Liver (tissue), 9 donors: ENCODE measurements around the gene CTPS1. TPM values are rescaled to one million over a fixed set of nuclear protein-coding genes. Genes with fewer than 3 reads are reported as not detected.

Experiments
- DNase-seq: peaks from one replicate; pipeline ENCODE4 v3.0.0-alpha.2; 2017; ENCODE audit warnings: low spot score
- H3K27ac ChIP-seq, 2 donors: one replicate each; pipeline ENCODE4 v1.7.0; 2013; ENCODE audit warnings: inconsistent platforms in 2 of 2, low read length in 2 of 2, control low read depth in 1 of 2, low read depth in 1 of 2, mild to moderate bottlenecking in 1 of 2
- H3K27me3 ChIP-seq, 4 donors: one replicate each; pipeline versions ENCODE4 v1.6.1 to v1.7.0; 2013; ENCODE audit warnings: low read length in 3 of 4, inconsistent platforms in 1 of 4, mild to moderate bottlenecking in 1 of 4, moderate library complexity in 1 of 4; ENCODE audit not compliant: control insufficient read depth in 4 of 4, insufficient read depth in 4 of 4
- H3K36me3 ChIP-seq, 4 donors: one replicate each; pipeline versions ENCODE4 v1.6.1 to v1.7.0; 2013; ENCODE audit warnings: low read length in 3 of 4, mild to moderate bottlenecking in 3 of 4, low read depth in 1 of 4, moderate library complexity in 1 of 4; ENCODE audit not compliant: control insufficient read depth in 4 of 4, insufficient read depth in 3 of 4
- H3K4me1 ChIP-seq, 4 donors: one replicate each; pipeline versions ENCODE4 v1.6.1 to v1.7.0; 2013; ENCODE audit warnings: low read length in 3 of 4, mild to moderate bottlenecking in 3 of 4, moderate library complexity in 1 of 4; ENCODE audit not compliant: control insufficient read depth in 4 of 4, insufficient read depth in 4 of 4
- H3K4me3 ChIP-seq, 3 donors: one replicate each; pipeline versions ENCODE4 v1.6.1 to v1.7.0; 2013; ENCODE audit warnings: low read length in 3 of 3, control low read depth in 1 of 3, low read depth in 1 of 3, mild to moderate bottlenecking in 1 of 3
- H3K9ac ChIP-seq, 2 donors: one replicate each; pipeline ENCODE4 v1.7.0; 2013; ENCODE audit warnings: low read length in 2 of 2, mild to moderate bottlenecking in 2 of 2, moderate library complexity in 2 of 2, control low read depth in 1 of 2, low read depth in 1 of 2
- H3K9me3 ChIP-seq, 4 donors: one replicate each; pipeline versions ENCODE4 v1.6.1 to v1.7.0; 2013; ENCODE audit warnings: low read length in 3 of 4; ENCODE audit not compliant: control insufficient read depth in 4 of 4
- ATF3 ChIP-seq: IDR thresholded peaks from 2 replicates; pipeline ENCODE4 v1.6.1; 2016; ENCODE audit warnings: antibody characterized with exemption
- EGR1 ChIP-seq, 2 donors: IDR thresholded peaks; 2 replicates each; pipeline ENCODE4 v1.6.1; 2016 to 2018; ENCODE audit warnings: antibody characterized with exemption in 2 of 2, low read depth in 2 of 2
- FOXA1 ChIP-seq: IDR thresholded peaks from 2 replicates; pipeline ENCODE4 v1.6.1; 2016; ENCODE audit warnings: antibody characterized with exemption
- FOXA2 ChIP-seq: IDR thresholded peaks from 2 replicates; pipeline ENCODE4 v1.6.1; 2016; ENCODE audit warnings: antibody characterized with exemption
- GABPA ChIP-seq, 2 donors: IDR thresholded peaks in 1 of 2; conservative IDR thresholded peaks in 1 of 2; 2 replicates each; pipeline ENCODE4 v1.6.1; 2016; ENCODE audit warnings: antibody characterized with exemption in 2 of 2, mild to moderate bottlenecking in 1 of 2, moderate library complexity in 1 of 2
- HNF4A ChIP-seq, 2 donors: conservative IDR thresholded peaks; 2 replicates each; pipeline ENCODE4 v1.6.1; 2016; ENCODE audit warnings: antibody characterized with exemption in 2 of 2, mild to moderate bottlenecking in 2 of 2
- HNF4G ChIP-seq: IDR thresholded peaks from 2 replicates; pipeline ENCODE4 v1.6.1; 2016; ENCODE audit warnings: antibody characterized with exemption
- JUND ChIP-seq, 2 donors: IDR thresholded peaks; 2 replicates each; pipeline ENCODE4 v1.6.1; 2016; ENCODE audit warnings: antibody characterized with exemption in 2 of 2
- MAX ChIP-seq: IDR thresholded peaks from 2 replicates; pipeline ENCODE4 v1.6.1; 2016; ENCODE audit warnings: antibody characterized with exemption
- NR2F2 ChIP-seq: IDR thresholded peaks from 2 replicates; pipeline ENCODE4 v1.6.1; 2016; ENCODE audit warnings: antibody characterized with exemption
- RAD21 ChIP-seq, 2 donors: IDR thresholded peaks; 2 replicates each; pipeline ENCODE4 v1.6.1; 2016; ENCODE audit warnings: antibody characterized with exemption in 2 of 2, mild to moderate bottlenecking in 2 of 2
- RXRA ChIP-seq, 2 donors: IDR thresholded peaks; 2 replicates each; pipeline ENCODE4 v1.6.1; 2017 to 2018; ENCODE audit warnings: antibody characterized with exemption in 2 of 2, mild to moderate bottlenecking in 1 of 2
- SP1 ChIP-seq: IDR thresholded peaks from 2 replicates; pipeline ENCODE4 v1.6.1; 2018; ENCODE audit warnings: antibody characterized with exemption, mild to moderate bottlenecking
- TAF1 ChIP-seq: conservative IDR thresholded peaks from 2 replicates; pipeline ENCODE4 v1.6.1; 2016; ENCODE audit warnings: antibody characterized with exemption, mild to moderate bottlenecking
- YY1 ChIP-seq: IDR thresholded peaks from 2 replicates; pipeline ENCODE4 v1.6.1; 2016; ENCODE audit warnings: antibody characterized with exemption, mild to moderate bottlenecking
- WGBS: extraction: QIAGEN DNeasy Blood & Tissue Kit; methylation state at CpG from one replicate; pipeline ENCODE4 v1.1.7; 2013; 5-methylcytosine and 5-hydroxymethylcytosine counted together
- polyA plus RNA-seq, 2 donors: library from polyadenylated mRNA; stranded (reverse) in 1 of 2; unstranded in 1 of 2; fragments of 200-250 nt in 1 of 2; fragments of >200 nt in 1 of 2; fragmentation: Nextera tagmentation in 1 of 2; extraction: Ambion mirVana in 1 of 2; gene quantifications; one replicate each; pipeline versions ENCODE4 v1.2.1 to v1.2.3, GENCODE V29; 2013 to 2015
- total RNA-seq, 2 donors: library from RNA; depleted of rRNA; stranded (reverse); fragments of >200 nt; gene quantifications; one replicate each; pipeline ENCODE4 v1.2.3, GENCODE V29; 2014
- TF ChIP-seq, protein P1 (sequence below): IDR thresholded peaks from 2 replicates; pipeline ENCODE4 v1.6.1; 2016; ENCODE audit warnings: antibody characterized with exemption
- TF ChIP-seq, protein P2 (sequence below): fragments of 150-350 bp; IDR thresholded peaks from 2 replicates; pipeline ENCODE4 v1.5.1; 2017; ENCODE audit warnings: improper control_type of control experiment, low read depth, low read length; ENCODE audit not compliant: missing input control
- TF ChIP-seq, protein P3 (sequence below): IDR thresholded peaks from 2 replicates; pipeline ENCODE4 v1.6.1; 2016; ENCODE audit warnings: antibody characterized with exemption, mild to moderate bottlenecking
- donor health status: healthy.
- donor health status: healthy.
- donor health status: healthy.
- donor health status: healthy.
- donor health status: healthy.

Gene CTPS1
- total and polyA plus RNA-seq, 4 donors, result 13.6 to 46.9 (median 19.8) TPM

DNA sequence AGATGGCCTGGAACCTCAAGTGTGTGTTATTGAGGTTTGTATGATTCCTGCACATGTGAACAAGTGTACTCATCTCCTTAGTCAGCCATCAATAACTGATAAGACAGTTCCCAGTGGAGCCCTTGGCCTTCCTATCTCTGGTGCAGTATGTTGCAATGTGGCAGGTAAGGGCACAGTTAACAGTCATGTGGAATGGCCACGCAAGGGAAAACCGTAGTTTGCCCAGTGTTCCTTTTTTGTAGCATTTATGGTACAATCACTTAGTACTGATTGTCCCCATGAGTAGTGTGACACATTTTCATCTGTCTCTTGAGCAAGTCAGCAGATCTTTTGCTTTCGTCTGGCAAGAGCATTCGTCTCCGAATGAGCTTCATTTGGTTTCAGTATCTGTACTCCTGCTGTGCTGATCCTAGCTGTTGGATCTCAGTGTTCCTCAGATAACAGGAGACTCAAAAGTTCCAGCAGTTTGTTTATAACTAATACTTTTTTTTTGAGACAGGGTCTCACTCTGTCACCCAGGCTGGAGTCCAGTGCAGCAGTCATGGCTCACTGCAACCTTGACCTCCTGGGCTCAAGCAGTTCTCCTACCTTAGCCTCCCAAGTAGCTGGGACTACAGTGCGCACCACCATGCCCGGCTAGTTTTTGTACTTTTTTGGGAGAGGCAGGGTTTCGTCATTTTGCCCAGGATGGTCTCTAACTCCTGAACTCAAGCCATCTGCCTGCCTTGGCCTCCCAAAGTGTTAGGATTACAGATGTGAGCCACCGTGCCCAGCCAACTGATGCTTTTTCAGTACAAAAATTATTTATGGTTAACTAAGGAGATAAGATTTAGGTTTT, 8.2 kb downstream of the CTPS1 start (continued):
- no peak for TF ChIP-seq FOXA2

- Histone ChIP-seq H3K4me3 (peak overlapping the region; percentile 42 to 87 (median 61)), H3K9ac (peak overlapping the region; percentile 19 to 75), H3K27me3 (no peaks in the 10 kb centered on the region), H3K27ac (peak overlapping the region; percentile 83 to 84), H3K36me3 (peaks cover 3 to 17% (median 11%) of the 10 kb centered on the region in 4 donors), H3K9me3 (no peaks in the 10 kb centered on the region), H3K4me1 (peaks cover 15 to 63% (median 37%) of the 10 kb centered on the region in 4 donors)
- 39% methylated on average over 3 of the region's 3 CpGs for WGBS
- no peak for TF ChIP-seq RAD21 (IDR thresholded peaks at IDR 0.05)
- TF ChIP-seq RXRA (IDR thresholded peaks at IDR 0.05), result peak; percentile 86 to 91
- TF ChIP-seq HNF4A (conservative IDR thresholded peaks at IDR 0.05), result peak; percentile 88 to 89
- TF ChIP-seq, protein P1, sequence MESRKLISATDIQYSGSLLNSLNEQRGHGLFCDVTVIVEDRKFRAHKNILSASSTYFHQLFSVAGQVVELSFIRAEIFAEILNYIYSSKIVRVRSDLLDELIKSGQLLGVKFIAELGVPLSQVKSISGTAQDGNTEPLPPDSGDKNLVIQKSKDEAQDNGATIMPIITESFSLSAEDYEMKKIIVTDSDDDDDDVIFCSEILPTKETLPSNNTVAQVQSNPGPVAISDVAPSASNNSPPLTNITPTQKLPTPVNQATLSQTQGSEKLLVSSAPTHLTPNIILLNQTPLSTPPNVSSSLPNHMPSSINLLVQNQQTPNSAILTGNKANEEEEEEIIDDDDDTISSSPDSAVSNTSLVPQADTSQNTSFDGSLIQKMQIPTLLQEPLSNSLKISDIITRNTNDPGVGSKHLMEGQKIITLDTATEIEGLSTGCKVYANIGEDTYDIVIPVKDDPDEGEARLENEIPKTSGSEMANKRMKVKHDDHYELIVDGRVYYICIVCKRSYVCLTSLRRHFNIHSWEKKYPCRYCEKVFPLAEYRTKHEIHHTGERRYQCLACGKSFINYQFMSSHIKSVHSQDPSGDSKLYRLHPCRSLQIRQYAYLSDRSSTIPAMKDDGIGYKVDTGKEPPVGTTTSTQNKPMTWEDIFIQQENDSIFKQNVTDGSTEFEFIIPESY, result peak; percentile 67
- TF ChIP-seq JUND (IDR thresholded peaks at IDR 0.05), result peak in 1 of 2 donors; percentile 27
- no peak for TF ChIP-seq GABPA (IDR thresholded peaks at IDR 0.05 in 1 of 2, conservative IDR thresholded peaks at IDR 0.05 in 1 of 2)
- peak; percentile 50 for TF ChIP-seq YY1
- peak; percentile 20 to 22 for TF ChIP-seq EGR1 (IDR thresholded peaks at IDR 0.05; ENCODE audit: low read depth in 2 of 2)
- peak; percentile 46 for TF ChIP-seq MAX
- peak; percentile 63 for TF ChIP-seq NR2F2
- no peak for TF ChIP-seq ATF3
- TF ChIP-seq TAF1, result peak; percentile 70
- TF ChIP-seq HNF4G, result peak; percentile 63
- TF ChIP-seq SP1, result peak; percentile 60
- no peak for DNase-seq
These were observed 8.8 kb downstream of the CTPS1 start for GRCh38 chr1:40988280-40988679.

DNA sequence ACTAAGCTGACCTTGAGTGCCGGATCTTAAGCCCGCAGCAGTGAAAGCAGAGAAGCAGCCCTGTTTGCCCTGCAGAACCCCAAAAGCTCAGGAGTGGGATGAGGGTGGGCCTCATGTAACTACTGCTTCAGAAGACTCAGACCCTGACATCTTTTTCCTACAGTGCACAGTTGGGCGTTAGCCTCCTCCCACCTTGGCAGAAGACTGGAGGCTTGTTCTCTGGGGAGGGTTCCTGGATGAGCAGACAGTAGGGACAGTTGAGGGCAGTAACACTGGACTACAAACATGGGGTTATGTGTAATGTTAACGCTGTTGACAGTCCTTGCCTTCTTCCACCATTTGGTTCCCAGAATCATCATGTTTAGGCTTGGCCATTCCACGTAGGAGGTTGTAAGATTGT, 9.6 kb downstream of the CTPS1 start:
- no peaks in the 10 kb centered on the region for H3K9me3 ChIP-seq
- H3K9ac ChIP-seq, result peak overlapping the region in 1 of 2 donors; percentile 75
- peaks cover 15 to 63% (median 37%) of the 10 kb centered on the region in 4 donors for H3K4me1 ChIP-seq
- peaks cover 8 to 19% (median 12%) of the 10 kb centered on the region in 4 donors for H3K36me3 ChIP-seq
- 42% methylated on average over 5 of the region's 5 CpGs for WGBS
- DNase-seq, result no peak
- H3K4me3 ChIP-seq, result peak overlapping the region; percentile 42 to 87 (median 61)
- TF ChIP-seq EGR1 (IDR thresholded peaks at IDR 0.05; ENCODE audit: low read depth in 2 of 2) (no peak), RXRA (IDR thresholded peaks at IDR 0.05) (peak; percentile 19 to 20), JUND (IDR thresholded peaks at IDR 0.05) (no peak), ATF3 (no peak), HNF4G (no peak), RAD21 (IDR thresholded peaks at IDR 0.05) (no peak), TAF1 (no peak), FOXA2 (no peak), HNF4A (conservative IDR thresholded peaks at IDR 0.05) (peak; percentile 14 to 23), YY1 (no peak), FOXA1 (no peak)
- TF ChIP-seq, protein P1, result no peak
- TF ChIP-seq, protein P2, sequence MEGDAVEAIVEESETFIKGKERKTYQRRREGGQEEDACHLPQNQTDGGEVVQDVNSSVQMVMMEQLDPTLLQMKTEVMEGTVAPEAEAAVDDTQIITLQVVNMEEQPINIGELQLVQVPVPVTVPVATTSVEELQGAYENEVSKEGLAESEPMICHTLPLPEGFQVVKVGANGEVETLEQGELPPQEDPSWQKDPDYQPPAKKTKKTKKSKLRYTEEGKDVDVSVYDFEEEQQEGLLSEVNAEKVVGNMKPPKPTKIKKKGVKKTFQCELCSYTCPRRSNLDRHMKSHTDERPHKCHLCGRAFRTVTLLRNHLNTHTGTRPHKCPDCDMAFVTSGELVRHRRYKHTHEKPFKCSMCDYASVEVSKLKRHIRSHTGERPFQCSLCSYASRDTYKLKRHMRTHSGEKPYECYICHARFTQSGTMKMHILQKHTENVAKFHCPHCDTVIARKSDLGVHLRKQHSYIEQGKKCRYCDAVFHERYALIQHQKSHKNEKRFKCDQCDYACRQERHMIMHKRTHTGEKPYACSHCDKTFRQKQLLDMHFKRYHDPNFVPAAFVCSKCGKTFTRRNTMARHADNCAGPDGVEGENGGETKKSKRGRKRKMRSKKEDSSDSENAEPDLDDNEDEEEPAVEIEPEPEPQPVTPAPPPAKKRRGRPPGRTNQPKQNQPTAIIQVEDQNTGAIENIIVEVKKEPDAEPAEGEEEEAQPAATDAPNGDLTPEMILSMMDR, result no peak
- TF ChIP-seq, protein P3, sequence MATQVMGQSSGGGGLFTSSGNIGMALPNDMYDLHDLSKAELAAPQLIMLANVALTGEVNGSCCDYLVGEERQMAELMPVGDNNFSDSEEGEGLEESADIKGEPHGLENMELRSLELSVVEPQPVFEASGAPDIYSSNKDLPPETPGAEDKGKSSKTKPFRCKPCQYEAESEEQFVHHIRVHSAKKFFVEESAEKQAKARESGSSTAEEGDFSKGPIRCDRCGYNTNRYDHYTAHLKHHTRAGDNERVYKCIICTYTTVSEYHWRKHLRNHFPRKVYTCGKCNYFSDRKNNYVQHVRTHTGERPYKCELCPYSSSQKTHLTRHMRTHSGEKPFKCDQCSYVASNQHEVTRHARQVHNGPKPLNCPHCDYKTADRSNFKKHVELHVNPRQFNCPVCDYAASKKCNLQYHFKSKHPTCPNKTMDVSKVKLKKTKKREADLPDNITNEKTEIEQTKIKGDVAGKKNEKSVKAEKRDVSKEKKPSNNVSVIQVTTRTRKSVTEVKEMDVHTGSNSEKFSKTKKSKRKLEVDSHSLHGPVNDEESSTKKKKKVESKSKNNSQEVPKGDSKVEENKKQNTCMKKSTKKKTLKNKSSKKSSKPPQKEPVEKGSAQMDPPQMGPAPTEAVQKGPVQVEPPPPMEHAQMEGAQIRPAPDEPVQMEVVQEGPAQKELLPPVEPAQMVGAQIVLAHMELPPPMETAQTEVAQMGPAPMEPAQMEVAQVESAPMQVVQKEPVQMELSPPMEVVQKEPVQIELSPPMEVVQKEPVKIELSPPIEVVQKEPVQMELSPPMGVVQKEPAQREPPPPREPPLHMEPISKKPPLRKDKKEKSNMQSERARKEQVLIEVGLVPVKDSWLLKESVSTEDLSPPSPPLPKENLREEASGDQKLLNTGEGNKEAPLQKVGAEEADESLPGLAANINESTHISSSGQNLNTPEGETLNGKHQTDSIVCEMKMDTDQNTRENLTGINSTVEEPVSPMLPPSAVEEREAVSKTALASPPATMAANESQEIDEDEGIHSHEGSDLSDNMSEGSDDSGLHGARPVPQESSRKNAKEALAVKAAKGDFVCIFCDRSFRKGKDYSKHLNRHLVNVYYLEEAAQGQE, result no peak
- no peaks in the 10 kb centered on the region for H3K27me3 ChIP-seq
- H3K27ac ChIP-seq, result peak overlapping the region; percentile 83 to 84
